ENCODE results near the gene KRT13. TPM values are rescaled to one million over a fixed set of nuclear protein-coding genes. Genes with fewer than 3 reads are reported as not detected.
"Not testable (repeated sequence)": the region's sequence is repeated elsewhere in the genome, so short reads cannot be mapped to it uniquely, and the experiment has no call there.

Gene KRT13
- not detected in 2 replicates for total RNA-seq

- no peak for DNase-seq (ENCODE audit: low read depth, low spot score)
These were observed at the start of gene KRT13 for GRCh38 chr17:41505007-41505808. KRT13 (minus strand) TSS chr17:41505612; CDS start chr17:41505550, 62 bp downstream.

- DNase-seq (ENCODE audit: low read depth, low spot score): no peak
These were observed 48.7 kb upstream of the KRT13 start for GRCh38 chr17:41553987-41554680.

DNA sequence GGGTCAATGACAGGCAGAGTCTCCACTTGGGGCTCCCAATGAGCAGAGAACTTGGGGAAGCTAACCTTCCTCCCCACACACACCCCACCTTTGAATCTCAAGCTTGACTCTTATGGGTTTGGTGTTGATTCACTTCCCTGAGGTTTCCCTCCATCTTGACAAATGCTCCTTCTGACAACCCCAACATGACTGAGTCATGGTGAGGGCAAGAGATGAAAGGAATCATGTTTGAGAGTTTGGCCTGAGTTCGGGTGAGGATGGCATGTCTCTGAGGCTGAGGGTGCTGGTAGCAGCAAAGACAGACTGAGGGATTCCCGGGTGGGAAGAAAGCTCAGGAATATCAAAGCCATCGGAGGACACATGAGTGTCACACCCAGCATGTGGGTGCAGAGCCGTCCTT is 47.8 kb upstream of the KRT13 start:
- DNase-seq (ENCODE audit: low read depth, low spot score): no peak

DNA sequence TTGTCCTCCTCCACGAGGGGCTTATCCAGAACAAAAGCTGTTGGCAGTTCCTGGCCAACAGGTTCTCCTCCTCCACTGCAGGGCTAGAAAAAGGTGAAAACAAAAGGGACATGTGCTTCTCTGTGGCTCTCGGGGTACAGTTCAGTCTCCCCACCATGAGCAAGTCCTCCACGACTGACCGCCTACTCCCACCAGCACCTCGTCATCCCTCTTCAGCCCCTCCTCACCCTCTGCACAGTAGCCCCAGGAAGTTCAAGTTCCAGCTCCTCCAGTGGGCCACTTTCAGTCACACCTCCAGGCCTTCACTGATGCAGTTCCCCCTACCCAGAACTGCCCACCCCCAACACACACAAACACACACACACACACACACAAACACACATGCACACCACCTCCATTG is 47.0 kb upstream of the KRT13 start:
- no peak for DNase-seq (ENCODE audit: low read depth, low spot score)

- no peak for DNase-seq (ENCODE audit: low read depth, low spot score)
These were observed 46.0 kb upstream of the KRT13 start for GRCh38 chr17:41551365-41551764.

DNA sequence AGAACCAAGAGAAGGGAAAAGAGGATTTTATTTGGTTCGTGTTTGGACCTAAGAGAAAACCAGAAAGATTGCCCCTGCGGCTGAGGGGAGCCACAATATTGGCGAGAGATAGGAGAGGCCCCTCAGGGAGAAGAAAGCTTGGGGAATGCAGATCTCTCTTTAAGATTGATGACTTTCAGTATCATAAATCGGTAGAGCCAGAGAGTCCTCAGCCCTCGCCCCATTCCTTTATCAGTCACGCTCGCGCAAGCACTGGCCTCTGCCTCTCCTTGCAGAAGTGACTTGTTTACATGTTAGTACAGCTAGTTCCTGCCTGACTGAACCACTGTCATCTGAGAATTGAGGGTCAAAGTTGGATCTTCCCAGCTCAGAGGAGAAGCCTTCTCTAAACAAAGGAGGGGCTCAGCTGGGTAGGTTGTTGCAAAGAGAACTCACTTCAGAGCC is 44.2 kb upstream of the KRT13 start:
- no peak for DNase-seq (ENCODE audit: low read depth, low spot score)

DNA sequence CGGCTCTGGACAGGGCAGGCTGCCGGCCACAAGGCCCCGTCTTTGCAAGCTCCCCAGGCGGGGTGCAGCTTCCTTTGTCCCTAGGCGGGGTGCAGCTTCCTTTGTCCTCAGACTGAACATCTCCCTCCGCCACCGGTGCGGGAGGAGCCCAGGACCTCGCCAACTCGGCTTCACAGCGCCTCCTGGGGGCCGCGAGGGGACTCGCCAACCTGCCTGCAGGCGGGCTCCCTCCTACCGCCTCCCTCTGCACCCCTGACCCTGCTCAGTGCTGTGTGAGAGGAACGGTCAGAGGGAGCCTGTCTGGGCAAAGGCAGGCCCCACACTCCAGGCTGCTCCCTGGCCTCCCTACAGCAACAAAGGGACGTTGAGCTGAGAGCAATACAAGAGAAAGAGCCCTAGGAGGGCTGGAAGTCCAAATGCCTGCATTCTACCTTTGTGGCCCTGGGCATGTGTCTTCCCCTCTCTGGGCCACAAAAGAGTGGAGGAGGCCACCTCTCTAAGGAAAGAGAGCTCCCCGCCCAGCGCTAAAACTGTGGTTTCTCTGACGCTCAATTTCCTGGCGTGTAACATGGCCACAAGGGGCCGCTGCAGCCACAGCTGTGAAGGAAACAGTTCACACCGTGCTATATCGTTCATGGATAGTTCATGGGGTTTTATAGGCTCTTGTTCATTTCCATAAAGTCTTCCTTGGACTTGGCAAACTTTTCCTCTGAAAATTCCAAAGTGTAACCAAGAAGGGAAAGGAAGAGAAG is 43.6 kb upstream of the KRT13 start:
- DNase-seq (ENCODE audit: low read depth, low spot score): peak; percentile 36

DNA sequence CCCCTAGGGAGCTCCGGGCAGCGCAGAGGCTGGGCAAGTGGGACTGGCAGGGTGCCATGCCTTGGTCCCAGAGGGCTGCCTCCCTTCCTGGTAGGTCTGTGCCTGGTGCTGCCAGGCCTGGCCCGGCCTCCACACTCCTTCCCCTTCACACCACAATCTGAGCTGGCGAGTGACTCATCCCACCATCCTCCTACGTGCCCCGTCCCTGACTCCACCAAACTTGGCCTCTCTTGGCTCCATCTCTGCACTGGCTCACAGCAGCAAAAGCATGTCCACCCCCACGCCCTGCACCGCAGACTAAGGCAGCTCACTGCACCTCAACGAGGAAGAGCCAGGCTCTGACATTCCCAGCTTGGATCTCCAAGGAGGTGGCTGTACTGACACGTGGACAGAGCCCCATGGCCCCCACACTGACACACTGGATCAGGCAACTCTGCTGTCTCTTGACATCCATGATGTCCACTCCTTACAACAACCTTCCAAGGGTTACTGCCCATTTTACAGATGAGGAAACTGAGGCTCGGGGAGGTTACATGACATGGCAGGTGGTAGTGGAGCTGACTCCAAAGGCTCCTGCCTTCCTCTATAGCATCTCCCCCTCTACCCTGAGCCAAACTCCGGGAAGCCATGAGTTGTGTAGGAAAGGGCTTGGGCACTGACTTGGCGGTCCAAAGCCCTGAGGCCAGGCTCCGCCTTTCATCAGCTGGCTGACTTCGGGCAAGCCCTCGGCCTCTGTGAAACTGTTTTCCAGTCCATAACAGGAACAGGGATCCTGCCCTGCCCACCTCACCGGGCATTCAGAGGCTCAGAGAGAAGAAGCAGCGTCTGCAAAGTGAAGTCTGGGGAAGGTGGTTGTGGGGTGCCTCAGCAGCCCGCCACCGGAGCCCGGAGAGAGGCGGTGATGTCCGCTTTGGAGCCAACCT is 42.8 kb upstream of the KRT13 start:
- peak; percentile 44 for DNase-seq (ENCODE audit: low read depth, low spot score)

- no peak for DNase-seq (ENCODE audit: low read depth, low spot score)
These were observed 42.0 kb upstream of the KRT13 start for GRCh38 chr17:41547378-41547841.

DNA sequence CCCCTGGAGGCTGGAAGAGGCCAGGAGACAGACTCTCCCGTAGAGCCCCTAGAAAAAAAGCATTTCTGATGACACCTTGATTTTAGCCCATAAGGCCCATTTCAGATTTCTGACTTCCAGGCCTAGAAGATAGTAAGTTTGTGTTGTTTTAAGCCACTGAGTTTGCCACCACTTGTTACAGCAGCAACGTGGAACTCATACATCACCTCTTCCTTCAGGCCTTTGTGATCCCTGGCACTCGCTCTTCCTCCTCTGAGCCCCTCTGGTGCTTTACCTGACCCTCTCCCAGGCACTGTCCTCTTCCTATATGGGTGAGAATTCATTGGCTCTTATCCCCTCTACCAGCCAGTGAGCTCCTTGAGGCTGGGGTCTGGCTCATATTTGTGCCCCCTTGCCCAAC is 41.4 kb upstream of the KRT13 start:
- DNase-seq (ENCODE audit: low read depth, low spot score): no peak

DNA sequence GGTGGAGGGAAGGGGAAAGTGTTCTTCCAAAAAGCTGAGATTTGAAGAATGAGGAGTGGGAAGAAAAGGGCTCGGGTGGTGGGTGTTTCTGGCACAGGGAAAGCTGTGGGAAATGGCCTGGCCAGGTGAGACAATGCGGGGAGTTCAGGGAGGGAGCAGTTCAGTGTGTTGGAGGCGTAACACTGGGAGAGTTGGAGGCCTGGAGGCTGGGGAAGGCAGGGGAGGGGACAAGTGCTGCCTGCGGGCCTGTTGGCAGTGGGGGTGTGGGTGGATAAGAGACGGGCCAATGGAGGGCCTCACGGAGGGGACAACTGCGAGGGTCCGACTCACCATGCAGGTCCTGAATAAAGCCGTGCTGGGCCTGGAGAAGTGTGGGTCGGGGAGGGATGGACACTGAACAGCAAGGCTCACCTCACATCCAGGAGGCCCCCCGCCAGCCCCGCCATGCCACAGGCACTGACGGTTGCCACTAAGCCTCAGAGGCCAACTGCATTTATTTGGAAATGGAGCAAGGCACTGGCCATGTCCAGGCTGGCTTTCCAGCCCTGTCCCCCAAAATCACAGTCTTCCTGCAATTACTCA is 40.5 kb upstream of the KRT13 start:
- DNase-seq (ENCODE audit: low read depth, low spot score): no peak

DNA sequence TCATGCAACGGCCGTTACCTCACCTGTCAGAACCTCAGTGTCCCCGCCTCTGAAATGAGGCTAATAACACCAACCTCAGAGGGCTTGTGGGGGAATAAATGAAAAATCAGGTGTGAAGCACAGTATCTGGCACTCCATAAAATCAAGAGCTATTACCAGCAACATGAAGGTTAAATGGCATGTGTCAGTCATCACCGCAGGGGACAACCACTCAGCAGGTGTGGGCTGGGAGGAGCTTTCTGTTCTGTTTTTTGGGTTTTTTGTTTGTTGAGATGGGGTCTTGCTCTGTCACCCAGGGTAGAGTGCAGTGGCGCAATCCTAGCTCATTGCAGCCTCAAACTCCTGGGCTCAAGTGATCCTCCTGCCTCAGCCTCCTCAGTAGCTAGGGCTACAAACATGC is 39.5 kb upstream of the KRT13 start:
- no peak for DNase-seq (ENCODE audit: low read depth, low spot score)

GRCh38 chr17:41544491-41544892 is 39.1 kb upstream of the KRT13 start:
- no peak for DNase-seq (ENCODE audit: low read depth, low spot score)

DNA sequence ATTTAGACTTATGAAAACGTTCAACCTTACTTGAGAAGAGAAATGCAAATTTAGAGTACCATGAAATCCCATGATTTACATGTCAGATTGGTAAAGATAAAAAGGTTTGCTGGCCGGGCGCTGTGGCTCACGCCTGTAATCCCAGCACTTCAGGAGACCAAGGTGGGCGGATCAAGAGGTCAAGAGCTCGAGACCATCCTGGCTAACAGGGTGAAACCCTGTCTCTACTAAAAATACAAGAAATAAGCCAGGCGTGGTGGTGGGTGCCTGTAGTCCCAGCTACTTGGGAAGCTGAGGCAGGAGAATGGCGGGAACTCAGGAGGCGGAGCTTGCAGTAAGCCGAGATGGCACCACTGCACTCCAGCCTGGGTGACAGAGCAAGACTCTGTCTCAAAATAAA is 37.4 kb upstream of the KRT13 start:
- not testable (repeated sequence) for DNase-seq (ENCODE audit: low read depth, low spot score)

- no peak for DNase-seq (ENCODE audit: low read depth, low spot score)
These were observed 36.9 kb upstream of the KRT13 start for GRCh38 chr17:41542357-41542756.

DNA sequence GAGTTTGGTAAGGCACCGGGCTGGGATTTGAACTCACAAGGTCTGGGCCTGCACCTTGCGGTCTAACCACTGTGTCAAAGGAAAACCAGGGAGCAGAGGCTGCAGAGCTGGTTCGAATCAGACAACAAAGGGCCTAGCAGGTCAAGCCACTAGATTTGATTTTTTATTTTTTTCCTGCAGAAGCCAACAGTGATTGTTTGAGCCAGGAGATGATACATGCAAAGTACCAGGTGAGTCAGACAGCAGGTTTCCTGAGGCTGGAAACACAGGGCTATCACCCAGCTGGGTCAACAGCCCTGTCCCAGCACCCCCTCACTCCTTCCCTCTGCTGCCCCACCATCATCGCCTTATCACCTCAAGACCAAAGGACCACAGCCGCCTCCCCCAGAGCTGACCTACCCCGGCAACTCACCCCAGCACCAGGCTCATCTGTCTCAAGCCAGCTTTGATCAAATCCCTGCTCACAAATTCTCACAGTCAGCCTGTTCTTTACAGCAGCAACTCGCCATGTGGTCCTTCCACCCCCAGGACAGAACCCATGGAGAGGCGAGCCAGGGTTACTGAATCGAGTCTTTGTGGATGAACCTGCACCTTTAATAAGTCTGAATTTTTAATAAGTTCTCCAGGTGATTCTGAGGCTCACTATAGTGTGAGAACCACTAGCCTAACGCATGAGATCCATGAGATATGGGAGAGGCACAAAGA is 35.7 kb upstream of the KRT13 start:
- DNase-seq (ENCODE audit: low read depth, low spot score): no peak

DNA sequence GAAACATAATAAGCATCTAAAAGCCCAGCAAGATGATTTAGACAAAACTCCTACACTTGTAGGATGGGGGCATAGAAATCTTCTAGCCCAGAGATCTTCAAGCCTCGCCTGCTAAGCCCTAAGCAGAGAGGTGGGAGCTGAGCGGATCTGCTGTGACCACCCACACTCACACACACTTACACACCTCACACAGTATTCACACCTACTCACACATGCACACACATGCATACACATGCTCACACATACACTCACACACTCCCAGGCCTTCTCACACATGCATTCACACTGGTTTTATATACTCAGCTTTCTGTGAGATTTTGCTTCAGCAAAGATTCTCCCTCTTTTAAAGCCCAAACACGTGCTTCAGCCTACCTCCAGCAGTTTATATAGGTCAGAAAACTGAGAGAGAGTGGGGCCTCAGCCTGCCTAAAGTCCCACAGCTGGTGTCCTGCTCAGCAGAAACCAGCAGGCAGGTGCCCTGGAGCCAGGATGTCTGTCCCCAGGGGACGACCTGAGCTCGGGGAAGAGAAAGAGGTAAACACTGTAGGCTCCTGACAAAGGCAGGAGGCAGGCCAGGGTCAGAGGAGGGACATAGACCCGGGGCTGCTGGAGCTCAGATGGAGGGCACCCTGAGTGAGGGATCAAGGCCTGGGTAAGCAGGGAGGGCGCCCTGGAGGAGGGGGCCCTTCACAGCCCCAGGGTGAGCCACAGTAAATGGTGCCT is 34.7 kb upstream of the KRT13 start:
- DNase-seq (ENCODE audit: low read depth, low spot score): no peak

- DNase-seq (ENCODE audit: low read depth, low spot score): no peak
These were observed 33.7 kb upstream of the KRT13 start for GRCh38 chr17:41539071-41539492.

GRCh38 chr17:41538565-41538991 is 33.2 kb upstream of the KRT13 start:
- DNase-seq (ENCODE audit: low read depth, low spot score): no peak

Data from pulmonary artery endothelial cell (primary cell).